Fibroblast of peridontal ligament (primary cell): Measurements from ENCODE around the gene DENND6B.
"Not testable (repeated sequence)": the region's sequence is repeated elsewhere in the genome, so short reads cannot be mapped to it uniquely, and the experiment has no call there.

Experiments
- DNase-seq: peaks from one replicate; pipeline ENCODE4 v3.0.0-alpha.2; 2010; ENCODE audit errors: extremely low read depth

The DENND6B gene

GRCh38 chr22:50326956-50327710, at the start of gene DENND6B:
Gene DENND6B, minus strand, starts transcription at chr22:50327012. Its CDS starts 24 bp downstream, at chr22:50326988.
- peak; percentile 60 for DNase-seq

- DNase-seq = no peak
Measured at GRCh38 chr22:50376085-50376651, 49.4 kb upstream of the DENND6B start.

GRCh38 chr22:50371101-50371648, 44.4 kb upstream of the DENND6B start:
- no peak for DNase-seq

GRCh38 chr22:50367778-50368500, 41.1 kb upstream of the DENND6B start:
- DNase-seq = no peak

- DNase-seq = not testable (repeated sequence)
Measured at GRCh38 chr22:50363803-50364194, 37.0 kb upstream of the DENND6B start.

- no peak for DNase-seq
Measured at GRCh38 chr22:50363166-50363802, 36.5 kb upstream of the DENND6B start.

GRCh38 chr22:50361688-50362087, 34.9 kb upstream of the DENND6B start:
- DNase-seq = no peak

GRCh38 chr22:50361222-50361621, 34.4 kb upstream of the DENND6B start:
- DNase-seq = no peak

- no peak for DNase-seq
Measured at GRCh38 chr22:50360578-50360977, 33.8 kb upstream of the DENND6B start.

GRCh38 chr22:50357756-50358155, 30.9 kb upstream of the DENND6B start:
- no peak for DNase-seq

- DNase-seq = no peak
Measured at GRCh38 chr22:50357222-50357621, 30.4 kb upstream of the DENND6B start.

- DNase-seq = no peak
Measured at GRCh38 chr22:50356186-50356585, 29.4 kb upstream of the DENND6B start.

- DNase-seq = no peak
Measured at GRCh38 chr22:50348058-50348457, 21.2 kb upstream of the DENND6B start.

- no peak for DNase-seq
Measured at GRCh38 chr22:50347157-50347556, 20.3 kb upstream of the DENND6B start.

- no peak for DNase-seq
Measured at GRCh38 chr22:50346470-50346869, 19.7 kb upstream of the DENND6B start.

GRCh38 chr22:50343541-50343935, 16.7 kb upstream of the DENND6B start:
- no peak for DNase-seq

GRCh38 chr22:50342651-50343540, 16.1 kb upstream of the DENND6B start, which contains the start of gene PPP6R2:
Gene PPP6R2, plus strand, starts transcription at chr22:50343327. Its CDS starts 50,582 bp downstream, at chr22:50393909.
- DNase-seq = peak; percentile 40

GRCh38 chr22:50341977-50342650, 15.3 kb upstream of the DENND6B start:
- DNase-seq = peak; percentile 82

GRCh38 chr22:50339945-50340879, 13.4 kb upstream of the DENND6B start:
- no peak for DNase-seq
